ENCODE data around the gene CYTH4. TPM values are rescaled to one million over a fixed set of nuclear protein-coding genes. Genes with fewer than 3 reads are reported as not detected.

Gene CYTH4
- total RNA-seq, 1 experiment from 2014 or later, result 3.8 TPM

GRCh38 chr22:37329238-37330140 is 47.2 kb downstream of the CYTH4 start:
- ATAC-seq, result peak; percentile 45
- H3K4me3 ChIP-seq (replicated peaks in 1 of 2; ENCODE audit: low read depth in 1 of 2, low read length in 2 of 2), result peak overlapping the region in 1 of 2 experiments; percentile 12; a peak in 1 of 4 replicates
- H3K27ac ChIP-seq (ENCODE audit: low read depth, low read length), result peak overlapping the region; percentile 100
- H3K36me3 ChIP-seq (ENCODE audit: control insufficient read depth in 1 of 2, insufficient read depth in 2 of 2, low read length in 2 of 2), result no peaks in the 10 kb centered on the region
- no peak for DNase-seq (ENCODE audit: low read depth, low spot score)
- ChIA-PET CTCF (interaction anchor here (0.6 to 5.7 kb wide), 7 partner anchors 9 to 237 kb away, joined by 3 to 101 read pairs (median 15); no protein-coding TSS in a partner anchor), RAD21 (ENCODE audit: low non-redundant PET in 1 of 2, low total read pairs in 2 of 2, uncharacterized antibody in 2 of 2, unreplicated experiment in 2 of 2) (interaction anchor here (0.5 to 3.7 kb wide), 6 partner anchors 12 to 183 kb away, joined by 3 to 24 read pairs (median 7); no protein-coding TSS in a partner anchor), POLR2A (interaction anchor here (0.6 to 6.8 kb wide), 7 partner anchors 7 to 127 kb away, joined by 3 to 152 read pairs (median 9); no protein-coding TSS in a partner anchor)
- peaks cover 84 to 97% of the 10 kb centered on the region in 2 experiments for H3K4me1 ChIP-seq (ENCODE audit: control insufficient read depth in 1 of 2, insufficient read depth in 2 of 2, low read length in 2 of 2)
- H3K9me3 ChIP-seq (ENCODE audit: control insufficient read depth in 1 of 2, insufficient read depth in 1 of 2, low read depth in 1 of 2, low read length in 2 of 2), result no peaks in the 10 kb centered on the region
- H3K9ac ChIP-seq (ENCODE audit: low read length), result peak overlapping the region; percentile 81
- H3K4me2 ChIP-seq (ENCODE audit: low read length), result peak overlapping the region; percentile 83
- no peak overlapping the region for H2AFZ ChIP-seq (ENCODE audit: low read depth, low read length, poor library complexity, severe bottlenecking)
- no peaks in the 10 kb centered on the region for H4K20me1 ChIP-seq (ENCODE audit: insufficient read depth)
- BruUV-seq (replicated peaks), result no TSS peak
- H3K9me2 ChIP-seq (ENCODE audit: insufficient read depth), result no peaks in the 10 kb centered on the region
- no peaks in the 10 kb centered on the region for H3K27me3 ChIP-seq (ENCODE audit: insufficient read depth, low read length)
- peaks cover 10% of the 10 kb centered on the region; the same call in 1 of the 2 replicates for H3K79me2 ChIP-seq (ENCODE audit: insufficient read depth, low read length)
- intact Hi-C loops (cut with micrococcal nuclease), result loop anchor here (2.0 kb wide), 1 partner anchor 127 kb away; no protein-coding TSS in a partner anchor
- TF ChIP-seq ZNF274 (IDR thresholded peaks at IDR 0.05; ENCODE audit: low read depth, low read length) (no peak), POLR2AphosphoS5 (IDR thresholded peaks at IDR 0.05; ENCODE audit: low read depth, low read length) (peak; percentile 22), ATF3 (IDR thresholded peaks at IDR 0.05) (no peak), CTCF (IDR thresholded peaks at IDR 0.05 in 2 of 3, conservative IDR thresholded peaks at IDR 0.05 in 1 of 3; ENCODE audit: borderline replicate concordance in 1 of 3, insufficient read depth in 1 of 3, low read depth in 2 of 3, low read length in 2 of 3) (0 out of 6 replicates have a peak, but pooled peaks of 1 of the 3 experiments have one; percentile 22), ZBTB33 (IDR thresholded peaks at IDR 0.05; ENCODE audit: extremely low read depth, insufficient replicate concordance, low read length) (peak; percentile 25), SRF (IDR thresholded peaks at IDR 0.05; ENCODE audit: low read depth) (no peak), CEBPB (IDR thresholded peaks at IDR 0.05; ENCODE audit: low read depth) (no peak)

All from HCT116 (cell line).